Esophagus squamous epithelium (tissue), 5 donors: ENCODE measurements around the gene AIF1L. TPM values are rescaled to one million over a fixed set of nuclear protein-coding genes. Genes with fewer than 3 reads are reported as not detected.

Experiments used
- DNase-seq: peaks from one replicate; lab custom pipeline; 2025; lab: John Stamatoyannopoulos, UW
- H3K27ac ChIP-seq, 4 donors: fragments of 200-600 bp; sonication (generic); one replicate each; pipeline ENCODE4 v1.5.1; 2016 to 2019; ENCODE audit warnings: mild to moderate bottlenecking in 1 of 4
- H3K27me3 ChIP-seq, 4 donors: fragments of 200-600 bp; sonication (generic); 1 replicate in 3 of 4; 2 replicates in 1 of 4; pipeline versions ENCODE4 v1.5.1 to v1.6.0; 2017 to 2021; ENCODE audit warnings: antibody characterized with exemption in 1 of 4
- H3K36me3 ChIP-seq, 3 donors: fragments of 200-600 bp; sonication (generic); one replicate each; pipeline ENCODE4 v1.5.1; 2016 to 2019
- H3K4me1 ChIP-seq, 3 donors: fragments of 200-600 bp; sonication (generic); one replicate each; pipeline ENCODE4 v1.5.1; 2017 to 2019
- H3K4me3 ChIP-seq, 4 donors: fragments of 200-600 bp; sonication (generic); 1 replicate in 3 of 4; 2 replicates in 1 of 4; pipeline ENCODE4 v1.5.1; 2016 to 2019; ENCODE audit warnings: mild to moderate bottlenecking in 2 of 4, moderate library complexity in 1 of 4
- H3K9me3 ChIP-seq, 3 donors: fragments of 200-600 bp; sonication (generic); one replicate each; pipeline ENCODE4 v1.5.1; 2016 to 2019
- CTCF ChIP-seq, 6 experiments: fragments of 450-650 bp in 4 of 6; fragments of 200-600 bp in 2 of 6; sonication (generic) in 2 of 6; IDR thresholded peaks; one replicate each; pipeline ENCODE4 v1.5.1; 2016 to 2019; ENCODE audit warnings: antibody characterized with exemption in 6 of 6, mild to moderate bottlenecking in 4 of 6, moderate library complexity in 4 of 6
- POLR2A ChIP-seq, 4 donors: fragments of 450-650 bp; IDR thresholded peaks; one replicate each; pipeline ENCODE4 v1.6.1; 2017; ENCODE audit warnings: antibody characterized with exemption in 4 of 4, mild to moderate bottlenecking in 4 of 4, moderate library complexity in 3 of 4
- WGBS, 2 donors: methylation state at CpG; one replicate each; pipeline ENCODE4 v1.1.5; 2018; 5-methylcytosine and 5-hydroxymethylcytosine counted together
- intact Hi-C: fragments of 100-400 bp; cut with DNase I; formaldehyde crosslinking; loops from one replicate; pipeline ENCODE4 v1.15.0; 2022
- total RNA-seq, 4 donors: library from RNA; depleted of rRNA; stranded (reverse); fragments of >200 nt; gene quantifications; one replicate each; pipeline ENCODE4 v1.1.0, GENCODE V29; 2016
- donor health status: DM: yes; HTN: yes; CAD: no.

AIF1L gene
- total RNA-seq, 4 donors from 2014 or later = 30.4 to 71.6 (median 38.3) TPM

- 40 to 61% methylated on average over 1 to 3 of the region's 14 CpGs for WGBS, 2 donors
- Histone ChIP-seq H3K36me3 (no peaks in the 10 kb centered on the region), H3K4me3 (no peak overlapping the region), H3K27ac (no peak overlapping the region), H3K9me3 (no peaks in the 10 kb centered on the region), H3K27me3 (peaks cover 0 to 30% (median 0%) of the 10 kb centered on the region in 4 donors), H3K4me1 (no peaks in the 10 kb centered on the region)
- intact Hi-C loops = no loop called here
- DNase-seq = no peak
- TF ChIP-seq POLR2A (IDR thresholded peaks at IDR 0.05) (no peak), CTCF (IDR thresholded peaks at IDR 0.05) (no peak)
Measured at GRCh38 chr9:131068076-131068816, 28.1 kb upstream of the AIF1L start.

- Histone ChIP-seq H3K4me3 (no peak overlapping the region), H3K9me3 (no peaks in the 10 kb centered on the region), H3K36me3 (no peaks in the 10 kb centered on the region), H3K4me1 (no peaks in the 10 kb centered on the region), H3K27me3 (peaks cover 0 to 30% (median 0%) of the 10 kb centered on the region in 4 donors), H3K27ac (no peak overlapping the region)
- TF ChIP-seq POLR2A (IDR thresholded peaks at IDR 0.05) = no peak
- TF ChIP-seq CTCF (IDR thresholded peaks at IDR 0.05) = no peak
- DNase-seq = no peak
- intact Hi-C loops = no loop called here
- 77 to 78% methylated on average over 11 to 12 of the region's 15 CpGs for WGBS, 2 donors
Measured at GRCh38 chr9:131069699-131070098, 26.6 kb upstream of the AIF1L start.

GRCh38 chr9:131072107-131072870 is 24.0 kb upstream of the AIF1L start:
- no peaks in the 10 kb centered on the region for H3K9me3 ChIP-seq
- no peak for DNase-seq
- no peak for TF ChIP-seq POLR2A (IDR thresholded peaks at IDR 0.05)
- no peak for TF ChIP-seq CTCF (IDR thresholded peaks at IDR 0.05)
- H3K4me3 ChIP-seq = no peak overlapping the region
- H3K27ac ChIP-seq = no peak overlapping the region
- 75 to 83% methylated on average over 4 to 11 of the region's 16 CpGs for WGBS, 2 donors
- no peaks in the 10 kb centered on the region for H3K36me3 ChIP-seq
- no peaks in the 10 kb centered on the region for H3K4me1 ChIP-seq
- intact Hi-C loops = no loop called here
- H3K27me3 ChIP-seq = peaks cover 0 to 25% (median 0%) of the 10 kb centered on the region in 4 donors

GRCh38 chr9:131072871-131073237 is 23.5 kb upstream of the AIF1L start:
- Histone ChIP-seq H3K27me3 (peaks cover 0 to 24% (median 0%) of the 10 kb centered on the region in 4 donors), H3K4me3 (no peak overlapping the region), H3K4me1 (no peaks in the 10 kb centered on the region), H3K9me3 (no peaks in the 10 kb centered on the region), H3K36me3 (no peaks in the 10 kb centered on the region), H3K27ac (no peak overlapping the region)
- intact Hi-C loops = no loop called here
- no peak for TF ChIP-seq CTCF (IDR thresholded peaks at IDR 0.05)
- TF ChIP-seq POLR2A (IDR thresholded peaks at IDR 0.05) = no peak
- DNase-seq = no peak
- 33 to 88% methylated on average over 1 to 9 of the region's 9 CpGs for WGBS, 2 donors
